IPS DF 6.9 (cell line): ENCODE results near the gene FMO4.
"Not testable (repeated sequence)": the region's sequence is repeated elsewhere in the genome, so short reads cannot be mapped to it uniquely, and the experiment has no call there.

ENCODE experiments used
- DNase-seq: peaks from one replicate; pipeline ENCODE4 v3.0.0-alpha.2; 2013; ENCODE audit warnings: low read depth, low spot score
- H3K27ac ChIP-seq: one replicate; pipeline ENCODE4 v1.5.1; 2013; ENCODE audit warnings: low read length, control low read depth
- H3K27me3 ChIP-seq: 2 replicates; pipeline ENCODE4 v1.6.1; 2013; ENCODE audit warnings: mild to moderate bottlenecking, low read length; ENCODE audit not compliant: control insufficient read depth, insufficient read depth
- H3K36me3 ChIP-seq: 2 replicates; pipeline ENCODE4 v1.6.1; 2013; ENCODE audit warnings: low read length; ENCODE audit not compliant: control insufficient read depth, insufficient read depth
- H3K4me1 ChIP-seq: 2 replicates; pipeline ENCODE4 v1.6.1; 2013; ENCODE audit warnings: low read length; ENCODE audit not compliant: control insufficient read depth, insufficient read depth
- H3K4me3 ChIP-seq: 2 replicates; pipeline ENCODE4 v1.5.1; 2013; ENCODE audit warnings: mild to moderate bottlenecking, low read length
- H3K9me3 ChIP-seq: 2 replicates; pipeline ENCODE4 v1.6.1; 2013; ENCODE audit warnings: low read length, inconsistent platforms; ENCODE audit not compliant: control insufficient read depth, insufficient read depth
- WGBS: extraction: QIAGEN DNeasy Blood & Tissue Kit; methylation state at CpG from one replicate; pipeline ENCODE4 v1.1.7; 2013; ENCODE audit warnings: mixed read lengths, missing lambda C conversion rate; ENCODE audit not compliant: insufficient read length, insufficient coverage; 5-methylcytosine and 5-hydroxymethylcytosine counted together

The FMO4 gene

GRCh38 chr1:171290621-171291020 lies 23.4 kb upstream of the FMO4 start:
- H3K27ac ChIP-seq = no peak overlapping the region
- H3K4me3 ChIP-seq = no peak overlapping the region
- H3K4me1 ChIP-seq = no peaks in the 10 kb centered on the region
- no peaks in the 10 kb centered on the region for H3K36me3 ChIP-seq
- no CpG with 5 or more reads among the region's 2 CpGs for WGBS
- H3K27me3 ChIP-seq = no peaks in the 10 kb centered on the region
- no peaks in the 10 kb centered on the region for H3K9me3 ChIP-seq
- no peak for DNase-seq

- WGBS = no CpG with 5 or more reads among the region's 1 CpG
- H3K4me3 ChIP-seq = no peak overlapping the region
- no peaks in the 10 kb centered on the region for H3K36me3 ChIP-seq
- H3K27ac ChIP-seq = no peak overlapping the region
- DNase-seq = no peak
- no peaks in the 10 kb centered on the region for H3K9me3 ChIP-seq
- peaks cover 2% of the 10 kb centered on the region; the same call in 1 of the 2 replicates for H3K4me1 ChIP-seq
- H3K27me3 ChIP-seq = no peaks in the 10 kb centered on the region
Measured at GRCh38 chr1:171292799-171293198, 21.2 kb upstream of the FMO4 start.

GRCh38 chr1:171295383-171295782 lies 18.6 kb upstream of the FMO4 start:
- H3K36me3 ChIP-seq, DNase-seq, H3K9me3 ChIP-seq, H3K4me1 ChIP-seq, H3K27me3 ChIP-seq, H3K4me3 ChIP-seq, H3K27ac ChIP-seq: not testable (repeated sequence)
- no CpG with 5 or more reads among the region's 7 CpGs for WGBS

- WGBS = no CpG with 5 or more reads among the region's 3 CpGs
- Histone ChIP-seq H3K4me3 (no peak overlapping the region), H3K27ac (no peak overlapping the region), H3K4me1 (peaks cover 10% of the 10 kb centered on the region), H3K9me3 (no peaks in the 10 kb centered on the region; the same call in 1 of the 2 replicates), H3K27me3 (no peaks in the 10 kb centered on the region; the same call in 1 of the 2 replicates), H3K36me3 (no peaks in the 10 kb centered on the region)
- no peak for DNase-seq
Measured at GRCh38 chr1:171295821-171296220, 18.2 kb upstream of the FMO4 start.

- no peaks in the 10 kb centered on the region; the same call in 1 of the 2 replicates for H3K27me3 ChIP-seq
- peaks cover 10% of the 10 kb centered on the region for H3K4me1 ChIP-seq
- no peak for DNase-seq
- no peak overlapping the region for H3K27ac ChIP-seq
- no peaks in the 10 kb centered on the region for H3K36me3 ChIP-seq
- no peaks in the 10 kb centered on the region; the same call in 1 of the 2 replicates for H3K9me3 ChIP-seq
- H3K4me3 ChIP-seq = no peak overlapping the region
- WGBS = no CpG with 5 or more reads among the region's 2 CpGs
Measured at GRCh38 chr1:171296897-171297296, 17.1 kb upstream of the FMO4 start.

- H3K27ac ChIP-seq = no peak overlapping the region
- DNase-seq = peak; percentile 33
- H3K4me1 ChIP-seq = peaks cover 10% of the 10 kb centered on the region
- WGBS = no CpG with 5 or more reads among the region's 4 CpGs
- H3K9me3 ChIP-seq = no peaks in the 10 kb centered on the region; the same call in 1 of the 2 replicates
- H3K36me3 ChIP-seq = no peaks in the 10 kb centered on the region
- no peak overlapping the region for H3K4me3 ChIP-seq
- H3K27me3 ChIP-seq = no peaks in the 10 kb centered on the region; the same call in 1 of the 2 replicates
Measured at GRCh38 chr1:171298696-171299095, 15.3 kb upstream of the FMO4 start.

GRCh38 chr1:171299342-171299741 lies 14.6 kb upstream of the FMO4 start:
- H3K4me1 ChIP-seq = peaks cover 10% of the 10 kb centered on the region

GRCh38 chr1:171300401-171300800 lies 13.6 kb upstream of the FMO4 start:
- WGBS = no CpG with 5 or more reads among the region's 1 CpG
- no peak overlapping the region for H3K4me3 ChIP-seq
- no peak for DNase-seq

More at GRCh38 chr1:171299342-171299741, 14.6 kb upstream of the FMO4 start:
- no peak overlapping the region for H3K4me3 ChIP-seq
- no peaks in the 10 kb centered on the region; the same call in 1 of the 2 replicates for H3K9me3 ChIP-seq
- no CpG with 5 or more reads among the region's 2 CpGs for WGBS
- DNase-seq = no peak
- no peaks in the 10 kb centered on the region for H3K36me3 ChIP-seq
- no peaks in the 10 kb centered on the region; the same call in 1 of the 2 replicates for H3K27me3 ChIP-seq
- peak overlapping the region; percentile 77 for H3K27ac ChIP-seq

GRCh38 chr1:171310661-171311087 lies 3.3 kb upstream of the FMO4 start:
- DNase-seq = no peak
- WGBS = no CpG with 5 or more reads among the region's 3 CpGs
- Histone ChIP-seq H3K36me3 (no peaks in the 10 kb centered on the region), H3K27me3 (no peaks in the 10 kb centered on the region), H3K4me3 (no peak overlapping the region), H3K4me1 (no peaks in the 10 kb centered on the region; the same call in 1 of the 2 replicates), H3K27ac (no peak overlapping the region), H3K9me3 (no peaks in the 10 kb centered on the region)

More at GRCh38 chr1:171300401-171300800, 13.6 kb upstream of the FMO4 start:
- no peaks in the 10 kb centered on the region for H3K36me3 ChIP-seq
- H3K9me3 ChIP-seq = no peaks in the 10 kb centered on the region; the same call in 1 of the 2 replicates
- H3K4me1 ChIP-seq = peaks cover 10% of the 10 kb centered on the region
- no peaks in the 10 kb centered on the region; the same call in 1 of the 2 replicates for H3K27me3 ChIP-seq
- H3K27ac ChIP-seq = no peak overlapping the region

GRCh38 chr1:171311771-171312558 lies 2.0 kb upstream of the FMO4 start:
- no peaks in the 10 kb centered on the region for H3K9me3 ChIP-seq
- no CpG with 5 or more reads among the region's 8 CpGs for WGBS
- no peak overlapping the region for H3K4me3 ChIP-seq
- no peaks in the 10 kb centered on the region for H3K36me3 ChIP-seq
- no peak overlapping the region for H3K27ac ChIP-seq
- DNase-seq = no peak
- H3K4me1 ChIP-seq = no peaks in the 10 kb centered on the region
- H3K27me3 ChIP-seq = no peaks in the 10 kb centered on the region
